Nephron progenitor cell (in vitro differentiated cells): ENCODE results near the gene SERF2.
A peak's percentile ranks its signal among the peaks of the same experiment; 100 is the strongest.
"Not testable (repeated sequence)": the region's sequence is repeated elsewhere in the genome, so short reads cannot be mapped to it uniquely, and the experiment has no call there.

Source experiments
- DNase-seq: peaks from one replicate; pipeline ENCODE4 v3.0.0; 2021
- H3K27ac Mint-ChIP-seq: 2 replicates; pipeline ENCODE4 v1.8.0; 2021; ENCODE audit warnings: mild to moderate bottlenecking, moderate library complexity, mixed read lengths
- H3K27me3 Mint-ChIP-seq: 2 replicates; pipeline ENCODE4 v1.8.0; 2021; ENCODE audit warnings: mild to moderate bottlenecking, low read depth, mixed read lengths; ENCODE audit not compliant: poor library complexity
- H3K36me3 Mint-ChIP-seq: 2 replicates; pipeline ENCODE4 v1.8.0; 2021; ENCODE audit warnings: low read depth, mixed read lengths
- H3K4me1 Mint-ChIP-seq: 2 replicates; pipeline ENCODE4 v1.8.0; 2021; ENCODE audit warnings: mixed read lengths
- H3K4me3 Mint-ChIP-seq: 2 replicates; pipeline ENCODE4 v1.8.0; 2021; ENCODE audit warnings: mild to moderate bottlenecking, moderate library complexity, mixed read lengths
- H3K9me3 Mint-ChIP-seq: 2 replicates; pipeline ENCODE4 v1.8.0; 2021; ENCODE audit warnings: mild to moderate bottlenecking, moderate library complexity, mixed read lengths
- CTCF ChIP-seq: fragments of 200-600 bp; sonication (generic); IDR thresholded peaks from 2 replicates; pipeline ENCODE4 v1.5.0; 2021; ENCODE audit warnings: antibody characterized with exemption

SERF2 gene

DNA sequence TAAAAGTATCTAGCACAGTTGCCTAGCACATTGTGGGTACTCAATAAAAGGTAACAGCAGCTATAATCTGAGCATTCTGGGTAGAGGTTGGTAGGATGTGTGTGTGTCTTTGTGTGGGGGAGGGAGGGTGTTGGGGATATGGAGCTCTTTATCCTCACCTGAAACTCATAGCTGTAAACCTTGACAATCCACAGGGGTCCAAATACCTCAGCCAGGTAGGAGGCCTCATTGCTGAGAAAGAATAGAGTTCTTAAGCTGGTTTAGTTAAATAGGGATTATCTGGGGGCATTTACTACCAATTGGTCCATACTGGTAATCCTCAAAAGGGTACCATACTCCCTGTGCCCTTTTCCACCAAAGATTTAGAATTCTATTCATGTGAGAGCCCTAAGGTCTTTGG is 3.9 kb downstream of the SERF2 start:
- Mint-ChIP-seq H3K27ac (peak overlapping the region; percentile 50), H3K4me3 (no peak overlapping the region)

DNA sequence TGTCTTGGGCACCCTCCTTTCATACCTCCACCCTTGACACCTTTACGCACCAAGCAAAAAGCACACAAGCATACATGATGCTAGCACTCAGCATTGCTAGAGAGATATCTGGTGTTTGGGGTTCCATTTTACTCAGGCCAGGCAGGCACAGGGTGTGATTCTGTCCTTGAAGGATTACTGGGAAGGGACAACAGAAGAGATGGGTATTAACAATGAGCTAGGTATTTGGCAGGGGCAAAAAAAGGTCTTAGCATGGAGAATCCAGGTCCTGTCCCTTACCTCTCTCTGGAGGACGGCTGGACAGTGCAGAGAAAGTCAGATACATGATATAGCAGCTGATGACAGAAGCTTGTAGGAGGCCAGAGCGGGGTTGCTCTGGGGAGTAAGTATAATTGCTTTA is 4.4 kb downstream of the SERF2 start:
- no peak for DNase-seq
- H3K9me3 Mint-ChIP-seq: peaks cover 1% of the 10 kb centered on the region
- H3K27ac Mint-ChIP-seq: peak overlapping the region; percentile 50
- peaks cover 84% of the 10 kb centered on the region for H3K4me1 Mint-ChIP-seq
- H3K4me3 Mint-ChIP-seq: no peak overlapping the region
- no peaks in the 10 kb centered on the region for H3K27me3 Mint-ChIP-seq
- TF ChIP-seq CTCF: no peak
- peaks cover 65% of the 10 kb centered on the region for H3K36me3 Mint-ChIP-seq

More for the DNA sequence above, 3.9 kb downstream of the SERF2 start:
- H3K4me1 Mint-ChIP-seq: peaks cover 81% of the 10 kb centered on the region
- H3K27me3 Mint-ChIP-seq: no peaks in the 10 kb centered on the region
- DNase-seq: no peak
- H3K36me3 Mint-ChIP-seq: peaks cover 60% of the 10 kb centered on the region
- TF ChIP-seq CTCF: no peak
- peaks cover 5% of the 10 kb centered on the region for H3K9me3 Mint-ChIP-seq

DNA sequence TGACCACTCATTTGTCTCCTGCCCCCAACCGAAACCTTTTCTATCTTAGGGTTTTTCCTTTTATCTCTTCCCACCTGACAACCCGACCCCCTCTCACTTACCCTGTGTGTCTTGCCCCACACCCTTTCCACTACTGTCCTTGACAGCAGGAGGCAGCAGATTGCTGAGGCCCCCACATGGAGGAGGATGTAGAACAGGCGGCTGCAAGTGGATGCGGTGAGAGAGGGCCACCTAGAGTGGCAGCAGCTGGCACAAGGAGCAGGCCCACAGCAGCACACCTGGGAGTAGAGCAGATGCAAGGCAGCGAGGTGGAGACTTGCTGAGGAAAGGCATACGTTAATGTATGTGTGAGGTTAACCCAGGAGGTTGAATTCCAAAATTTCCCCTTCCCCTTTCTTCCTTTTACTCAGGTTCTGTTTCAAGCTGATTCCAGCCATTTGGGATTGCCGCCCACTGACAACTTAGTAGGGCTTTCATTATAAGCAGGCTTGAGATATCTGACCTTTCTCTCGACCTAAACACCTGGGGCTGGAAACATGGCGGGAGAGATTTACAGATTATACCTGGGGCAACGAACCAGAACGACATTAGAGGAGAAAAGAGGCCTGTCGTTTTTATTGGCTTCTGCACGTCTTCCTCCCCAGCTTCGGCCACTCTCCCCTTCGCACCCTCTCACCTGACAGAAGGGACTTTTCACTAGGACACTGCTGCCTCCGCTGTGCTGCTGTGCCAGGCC is 7.3 kb downstream of the SERF2 start:
- H3K9me3 Mint-ChIP-seq: no peaks in the 10 kb centered on the region
- TF ChIP-seq CTCF: no peak
- peak overlapping the region; percentile 48 for H3K4me3 Mint-ChIP-seq
- DNase-seq: no peak
- peaks cover 65% of the 10 kb centered on the region for H3K36me3 Mint-ChIP-seq
- peaks cover 68% of the 10 kb centered on the region for H3K4me1 Mint-ChIP-seq
- peak overlapping the region; percentile 99 for H3K27ac Mint-ChIP-seq
- no peaks in the 10 kb centered on the region for H3K27me3 Mint-ChIP-seq

DNA sequence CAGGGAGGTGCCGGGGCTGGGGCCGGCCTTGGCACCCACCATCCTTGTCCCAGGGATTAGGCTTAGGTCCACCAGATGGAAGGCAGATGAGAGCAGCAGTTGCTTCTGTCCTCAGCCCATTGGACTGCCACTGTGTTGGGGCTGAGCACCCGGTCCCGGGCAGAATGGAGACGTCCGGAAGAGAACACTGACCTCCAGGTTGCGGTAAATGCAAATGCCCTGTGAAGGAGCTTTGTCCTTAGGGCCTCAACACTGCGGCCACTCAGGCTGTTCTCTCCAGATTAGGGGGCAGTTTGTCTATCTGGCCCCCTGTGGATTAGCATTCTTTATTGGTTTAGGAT is 7.8 kb downstream of the SERF2 start, which contains the start of gene SERINC4:
SERINC4 (minus strand) TSS at position 276 of the 341 bp plus-strand sequence; CDS start at position 42, 234 bp downstream.
- DNase-seq: no peak
- TF ChIP-seq CTCF: no peak
- no peaks in the 10 kb centered on the region for H3K27me3 Mint-ChIP-seq
- H3K9me3 Mint-ChIP-seq: no peaks in the 10 kb centered on the region
- H3K4me3 Mint-ChIP-seq: peak within 1 kb of the TSS; percentile 99
- H3K4me1 Mint-ChIP-seq: peaks cover 63% of the 10 kb centered on the region
- peaks cover 65% of the 10 kb centered on the region for H3K36me3 Mint-ChIP-seq
- H3K27ac Mint-ChIP-seq: peak within 1 kb of the TSS; percentile 99

- peak; percentile 88 for DNase-seq
- H3K27me3 Mint-ChIP-seq: no peaks in the 10 kb centered on the region
- H3K36me3 Mint-ChIP-seq: peaks cover 65% of the 10 kb centered on the region
- peak within 1 kb of the TSS; percentile 99 for H3K4me3 Mint-ChIP-seq
- peaks cover 57% of the 10 kb centered on the region for H3K4me1 Mint-ChIP-seq
- no peaks in the 10 kb centered on the region for H3K9me3 Mint-ChIP-seq
- peak within 1 kb of the TSS; percentile 99 for H3K27ac Mint-ChIP-seq
- no peak for TF ChIP-seq CTCF
Observed at GRCh38 chr15:43800286-43801141, 8.4 kb downstream of the SERF2 start, which contains the start of gene HYPK. Gene HYPK, plus strand, starts transcription at chr15:43800599. Its CDS starts 24 bp downstream, at chr15:43800623.

- H3K4me1 Mint-ChIP-seq: peaks cover 43% of the 10 kb centered on the region
- H3K27ac Mint-ChIP-seq: not testable (repeated sequence)
Observed at GRCh38 chr15:43802676-43803075, 10.6 kb downstream of the SERF2 start.

More at GRCh38 chr15:43802676-43803075, 10.6 kb downstream of the SERF2 start:
- H3K27me3 Mint-ChIP-seq, H3K4me3 Mint-ChIP-seq, H3K9me3 Mint-ChIP-seq, DNase-seq: not testable (repeated sequence)
- peaks cover 72% of the 10 kb centered on the region for H3K36me3 Mint-ChIP-seq
